MM.1S (cell line): ENCODE data around the gene KLC1.

Source experiments
- DNase-seq: peaks from one replicate; pipeline ENCODE4 v3.0.0-alpha.2; 2015
- H2AFZ ChIP-seq: fragments of 300-600 bp; sonication (generic); 2 replicates; pipeline ENCODE4 v1.6.0; 2016; ENCODE audit warnings: antibody characterized with exemption, low read length
- H3F3A ChIP-seq: fragments of 300-600 bp; sonication (generic); 2 replicates; pipeline ENCODE4 v1.6.1; 2016; ENCODE audit warnings: mild to moderate bottlenecking, antibody characterized with exemption, low read length, moderate library complexity, mixed read lengths; ENCODE audit not compliant: insufficient read depth
- H3K27ac ChIP-seq: fragments of 300-600 bp; sonication (generic); 2 replicates; pipeline ENCODE4 v1.5.1; 2016; ENCODE audit warnings: mild to moderate bottlenecking, low read length
- H3K27me3 ChIP-seq: fragments of 300-600 bp; sonication (generic); replicated peaks from 2 replicates; pipeline ENCODE4 v1.6.0; 2016; ENCODE audit warnings: low read length; ENCODE audit not compliant: insufficient read depth
- H3K36me3 ChIP-seq: fragments of 300-600 bp; sonication (generic); replicated peaks from 2 replicates; pipeline ENCODE4 v1.6.1; 2016; ENCODE audit warnings: mild to moderate bottlenecking, low read length, mixed read lengths; ENCODE audit not compliant: insufficient read depth
- H3K4me1 ChIP-seq: fragments of 300-600 bp; sonication (generic); 2 replicates; pipeline ENCODE4 v1.6.1; 2016; ENCODE audit warnings: low read length, mixed read lengths
- H3K4me2 ChIP-seq: fragments of 300-600 bp; sonication (generic); 2 replicates; pipeline ENCODE4 v1.6.0; 2016; ENCODE audit warnings: low read depth, low read length
- H3K4me3 ChIP-seq: fragments of 300-600 bp; sonication (generic); 2 replicates; pipeline ENCODE4 v1.5.1; 2016; ENCODE audit warnings: low read length, mixed read lengths
- H3K79me2 ChIP-seq: fragments of 300-600 bp; sonication (generic); 2 replicates; pipeline ENCODE4 v1.6.1; 2016; ENCODE audit warnings: mixed run types, low read length, mixed read lengths
- H3K9ac ChIP-seq: fragments of 300-600 bp; sonication (generic); 2 replicates; pipeline ENCODE4 v1.6.1; 2016; ENCODE audit warnings: low read length, mixed read lengths
- H3K9me2 ChIP-seq: fragments of 300-600 bp; sonication (generic); replicated peaks from 2 replicates; pipeline ENCODE4 v1.6.1; 2016; ENCODE audit warnings: mild to moderate bottlenecking, low read length, mixed read lengths; ENCODE audit not compliant: insufficient read depth
- H3K9me3 ChIP-seq: fragments of 300-600 bp; sonication (generic); replicated peaks from 2 replicates; pipeline ENCODE4 v1.6.1; 2016; ENCODE audit warnings: mild to moderate bottlenecking, low read length, mixed read lengths; ENCODE audit not compliant: insufficient read depth
- H4K20me1 ChIP-seq: fragments of 300-600 bp; sonication (generic); 2 replicates; pipeline ENCODE4 v1.6.1; 2016; ENCODE audit warnings: mild to moderate bottlenecking, low read length, moderate library complexity, mixed read lengths; ENCODE audit not compliant: insufficient read depth
- CTCF ChIP-seq: fragments of 300-600 bp; sonication (generic); IDR thresholded peaks from 2 replicates; pipeline ENCODE4 v1.5.1; 2016; ENCODE audit warnings: antibody characterized with exemption, low read length, mixed read lengths
- EZH2 ChIP-seq: fragments of 300-600 bp; sonication (generic); optimal IDR thresholded peaks from 2 replicates; pipeline ENCODE3; 2017; ENCODE audit warnings: low read depth, mild to moderate bottlenecking, antibody characterized with exemption, low read length, mixed read lengths
- EZH2phosphoT487 ChIP-seq: fragments of 300-600 bp; sonication (generic); IDR thresholded peaks from 2 replicates; pipeline ENCODE4 v1.6.1; 2018; ENCODE audit warnings: antibody characterized with exemption, low read length

The KLC1 gene

GRCh38 chr14:103729496-103730448 is 100.8 kb downstream of the KLC1 start:
- H3K4me1 ChIP-seq = no peaks in the 10 kb centered on the region
- H3K4me3 ChIP-seq = no peak overlapping the region
- H3K4me2 ChIP-seq = no peak overlapping the region
- TF ChIP-seq CTCF = no peak
- TF ChIP-seq EZH2 = no peak
- TF ChIP-seq EZH2phosphoT487 = no peak
- no peaks in the 10 kb centered on the region for H4K20me1 ChIP-seq
- no peak for DNase-seq
- no peaks in the 10 kb centered on the region for H3K79me2 ChIP-seq
- H3F3A ChIP-seq = no peaks in the 10 kb centered on the region
- H3K27ac ChIP-seq = no peak overlapping the region
- no peaks in the 10 kb centered on the region for H3K36me3 ChIP-seq
- no peak overlapping the region for H2AFZ ChIP-seq
- H3K9ac ChIP-seq = no peak overlapping the region
- H3K27me3 ChIP-seq = no peaks in the 10 kb centered on the region
- no peaks in the 10 kb centered on the region for H3K9me2 ChIP-seq
- H3K9me3 ChIP-seq = no peaks in the 10 kb centered on the region

DNA sequence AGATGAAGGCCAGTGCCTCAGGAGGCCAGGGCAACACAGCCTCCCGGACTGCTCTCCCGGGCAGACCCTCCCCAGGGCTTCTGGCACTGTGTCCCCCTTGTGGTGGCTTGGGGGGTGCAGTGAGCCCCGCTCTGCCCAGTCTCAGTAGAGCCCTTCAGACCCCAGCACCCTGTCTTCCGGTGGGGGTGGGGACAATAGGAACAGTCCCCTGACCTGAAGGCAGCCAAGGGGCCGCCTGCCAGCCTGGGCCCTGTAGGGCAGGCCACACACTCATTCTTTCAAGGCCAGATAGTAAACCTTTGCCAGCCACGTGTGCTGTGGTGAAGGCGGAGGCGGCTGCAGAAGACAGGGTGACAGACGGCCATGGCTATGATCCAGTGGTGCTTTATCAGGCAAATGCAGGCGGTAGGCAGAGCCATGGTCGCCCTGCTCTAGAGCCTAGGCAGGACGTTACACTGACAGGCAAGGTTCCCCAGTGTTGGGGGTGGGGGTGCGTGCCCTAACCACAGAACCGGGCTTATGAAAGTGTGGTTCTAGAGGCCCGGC is 101.6 kb downstream of the KLC1 start:
- no peak for DNase-seq
- no peaks in the 10 kb centered on the region for H3F3A ChIP-seq
- H3K4me2 ChIP-seq = no peak overlapping the region
- TF ChIP-seq CTCF (no peak), EZH2 (no peak), EZH2phosphoT487 (no peak)
- no peaks in the 10 kb centered on the region for H3K79me2 ChIP-seq
- no peak overlapping the region for H2AFZ ChIP-seq
- no peaks in the 10 kb centered on the region for H3K9me3 ChIP-seq
- no peak overlapping the region for H3K9ac ChIP-seq
- H3K36me3 ChIP-seq = no peaks in the 10 kb centered on the region
- H3K4me3 ChIP-seq = no peak overlapping the region
- no peaks in the 10 kb centered on the region for H3K9me2 ChIP-seq
- no peaks in the 10 kb centered on the region for H4K20me1 ChIP-seq
- no peak overlapping the region for H3K27ac ChIP-seq
- H3K4me1 ChIP-seq = no peaks in the 10 kb centered on the region
- H3K27me3 ChIP-seq = no peaks in the 10 kb centered on the region

GRCh38 chr14:103731481-103731880 is 102.5 kb downstream of the KLC1 start:
- Histone ChIP-seq H3K27me3 (no peaks in the 10 kb centered on the region), H3K4me2 (no peak overlapping the region), H3K79me2 (no peaks in the 10 kb centered on the region), H3K4me3 (no peak overlapping the region), H4K20me1 (no peaks in the 10 kb centered on the region), H3K9ac (no peak overlapping the region), H3K36me3 (no peaks in the 10 kb centered on the region), H3K27ac (no peak overlapping the region), H3K4me1 (no peaks in the 10 kb centered on the region), H3F3A (no peaks in the 10 kb centered on the region), H3K9me3 (no peaks in the 10 kb centered on the region), H3K9me2 (no peaks in the 10 kb centered on the region), H2AFZ (no peak overlapping the region)
- TF ChIP-seq EZH2 = no peak
- no peak for TF ChIP-seq EZH2phosphoT487
- TF ChIP-seq CTCF = no peak
- no peak for DNase-seq
